Measurements from ENCODE around the gene NINL. TPM values are rescaled to one million over a fixed set of nuclear protein-coding genes. Genes with fewer than 3 reads are reported as not detected.

NINL gene
- total and polyA plus RNA-seq, 2 of the 8 experiments (the other 6 are each of a cell fraction or from before 2014, with no cell fraction given): 15.3 to 30.0 TPM

DNA sequence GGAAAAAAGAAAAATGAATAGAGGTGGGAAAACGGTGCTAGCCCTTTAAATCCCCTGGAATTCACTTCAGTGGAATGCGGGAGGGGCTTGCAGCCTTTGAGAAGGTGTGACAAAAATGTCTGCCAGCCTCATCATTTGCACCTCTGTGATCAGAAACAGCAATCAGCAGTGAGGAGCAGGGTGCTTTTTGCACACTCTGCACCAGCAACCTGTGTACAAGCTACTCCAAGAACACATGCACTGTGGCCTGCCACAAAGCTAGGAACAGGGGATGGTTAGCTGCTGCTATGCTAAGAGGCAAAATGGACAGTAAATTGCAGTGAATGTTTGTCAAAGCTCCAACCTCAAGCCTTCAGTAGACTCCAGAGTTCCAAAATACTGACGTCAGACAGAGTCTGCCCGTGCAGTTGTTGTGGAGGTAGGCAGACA, 148.2 kb downstream of the NINL start:
- no peaks in the 10 kb centered on the region for H4K20me1 ChIP-seq (replicated peaks in 1 of 2; ENCODE audit: control insufficient read depth in 1 of 2, insufficient read depth in 2 of 2, low read length in 2 of 2)
- no peak overlapping the region for H3K23ac ChIP-seq (ENCODE audit: insufficient read length)
- no peak overlapping the region for H2BK15ac ChIP-seq (ENCODE audit: low read length)
- no peaks in the 10 kb centered on the region for H3K79me2 ChIP-seq (ENCODE audit: control insufficient read depth in 1 of 2, insufficient read depth in 2 of 2, low read length in 2 of 2)
- H3K9ac ChIP-seq (replicated peaks in 1 of 4; ENCODE audit: extremely low read depth in 1 of 4, low read depth in 3 of 4, low read length in 3 of 4): peak overlapping the region in 1 of 4 experiments; percentile 56; a peak in 1 of 7 replicates
- WGBS, 2 experiments (ENCODE audit: extremely low coverage in 1 of 2, insufficient coverage in 1 of 2, insufficient read length in 1 of 2, insufficient replicate concordance in 2 of 2, low coverage in 1 of 2, low lambda C conversion rate in 2 of 2, missing lambda C conversion rate in 1 of 2): 52% methylated on average over 4 of the region's 4 CpGs; no CpG with 5 or more reads in 1 of the 2 experiments
- H2BK12ac ChIP-seq (ENCODE audit: low read depth, low read length): no peak overlapping the region
- no peak overlapping the region for H4K91ac ChIP-seq (replicated peaks; ENCODE audit: insufficient read length, low read length)
- POLR2A ChIA-PET (ENCODE audit: partially characterized antibody): interaction anchor here (1.2 kb wide), 1 partner anchor 9 kb away, joined by 3 read pairs; no protein-coding TSS in a partner anchor
- peak overlapping the region in 1 of 4 experiments; percentile 17; a peak in 1 of 8 replicates for H3K4me3 ChIP-seq (ENCODE audit: extremely low read depth in 1 of 4, insufficient read depth in 2 of 4, low read depth in 3 of 4, low read length in 4 of 4)
- H2BK120ac ChIP-seq (replicated peaks; ENCODE audit: low read depth, low read length): no peak overlapping the region
- H3K27ac ChIP-seq (ENCODE audit: low read depth, low read length): 0 out of 2 replicates have a peak overlapping the region, but pooled peaks have one; percentile 16
- peak overlapping the region; percentile 4; the same call in 1 of the 2 replicates for H4K8ac ChIP-seq (ENCODE audit: extremely low read depth, insufficient read depth, low read length)
- CTCF ChIA-PET (ENCODE audit: partially characterized antibody): no interaction called here
- H3K56ac ChIP-seq (replicated peaks; ENCODE audit: insufficient read length, low read depth, low read length): no peak overlapping the region
- no peaks in the 10 kb centered on the region for H3K23me2 ChIP-seq (ENCODE audit: low read depth, low read length)
- no peaks in the 10 kb centered on the region for H3K9me3 ChIP-seq (ENCODE audit: insufficient read depth in 2 of 2, low read depth in 1 of 2, low read length in 1 of 2)
- no peaks in the 10 kb centered on the region for H3K27me3 ChIP-seq (replicated peaks in 1 of 4; ENCODE audit: control insufficient read depth in 3 of 4, extremely low read depth in 1 of 4, insufficient read depth in 3 of 4, low read length in 3 of 4)
- DNase-seq (ENCODE audit: low read depth in 1 of 2, low spot score in 2 of 2) (peak; percentile 17 to 58), FAIRE-seq (peak; percentile 96)
- no peak overlapping the region for H2BK20ac ChIP-seq (ENCODE audit: low read length)
- peaks cover 14 to 56% (median 27%) of the 10 kb centered on the region in 4 experiments; a peak in 7 of 8 replicates for H3K36me3 ChIP-seq (ENCODE audit: control insufficient read depth in 2 of 4, insufficient read depth in 4 of 4, low read length in 3 of 4)
- H4K5ac ChIP-seq (ENCODE audit: insufficient read length, low read depth, low read length): peak overlapping the region; percentile 25
- H3K79me1 ChIP-seq (ENCODE audit: low read depth, low read length): no peaks in the 10 kb centered on the region
- peak overlapping the region; percentile 21; the same call in 1 of the 2 replicates for H3K18ac ChIP-seq (ENCODE audit: extremely low read depth, low read length)
- H2AK5ac ChIP-seq (ENCODE audit: low read depth, low read length): 0 out of 2 replicates have a peak overlapping the region, but pooled peaks have one; percentile 57
- peaks cover 3 to 6% (median 5%) of the 10 kb centered on the region in 4 experiments; a peak in 4 of 7 replicates for H3K4me1 ChIP-seq (replicated peaks in 1 of 4; ENCODE audit: control insufficient read depth in 3 of 4, insufficient read depth in 4 of 4, low read length in 3 of 4)
- H3K4me2 ChIP-seq (ENCODE audit: insufficient read depth in 1 of 2, low read depth in 2 of 2, low read length in 2 of 2): peak overlapping the region; percentile 37 to 44
- H3K14ac ChIP-seq (ENCODE audit: insufficient read length): no peak overlapping the region
- H2BK5ac ChIP-seq (ENCODE audit: low read depth, low read length): no peak overlapping the region
- H2AFZ ChIP-seq (ENCODE audit: low read length): no peak overlapping the region
- no peak overlapping the region for H3K4ac ChIP-seq (replicated peaks; ENCODE audit: insufficient read length, low read depth, low read length)
- TF ChIP-seq SIX5 (IDR thresholded peaks at IDR 0.05; ENCODE audit: low read depth, low read length) (no peak), CREB1 (IDR thresholded peaks at IDR 0.05) (no peak), TBP (IDR thresholded peaks at IDR 0.05; ENCODE audit: low read depth, low read length) (0 out of 2 replicates have a peak, but pooled peaks have one; percentile 24), BCL11A (IDR thresholded peaks at IDR 0.05; ENCODE audit: low read depth in 2 of 2, low read length in 2 of 2) (no peak), YY1 (IDR thresholded peaks at IDR 0.05; ENCODE audit: low read depth, low read length) (peak; percentile 81), RBBP5 (IDR thresholded peaks at IDR 0.05; ENCODE audit: borderline replicate concordance, low read depth, low read length) (no peak), SUZ12 (IDR thresholded peaks at IDR 0.05; ENCODE audit: low read length) (no peak), TAF1 (IDR thresholded peaks at IDR 0.05; ENCODE audit: low read depth, low read length) (0 out of 2 replicates have a peak, but pooled peaks have one; percentile 34), BACH1 (IDR thresholded peaks at IDR 0.05; ENCODE audit: low read length) (no peak), TEAD4 (IDR thresholded peaks at IDR 0.05; ENCODE audit: low read depth, low read length) (peak; percentile 94), EP300 (IDR thresholded peaks at IDR 0.05; ENCODE audit: borderline replicate concordance in 1 of 2, low read depth in 2 of 2, low read length in 2 of 2) (peak in 1 of 2 experiments; percentile 16; a peak in 1 of 3 replicates)
- TF ChIP-seq, protein P1, sequence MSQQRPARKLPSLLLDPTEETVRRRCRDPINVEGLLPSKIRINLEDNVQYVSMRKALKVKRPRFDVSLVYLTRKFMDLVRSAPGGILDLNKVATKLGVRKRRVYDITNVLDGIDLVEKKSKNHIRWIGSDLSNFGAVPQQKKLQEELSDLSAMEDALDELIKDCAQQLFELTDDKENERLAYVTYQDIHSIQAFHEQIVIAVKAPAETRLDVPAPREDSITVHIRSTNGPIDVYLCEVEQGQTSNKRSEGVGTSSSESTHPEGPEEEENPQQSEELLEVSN (IDR thresholded peaks at IDR 0.05): peak; percentile 69
- TF ChIP-seq, protein P2, sequence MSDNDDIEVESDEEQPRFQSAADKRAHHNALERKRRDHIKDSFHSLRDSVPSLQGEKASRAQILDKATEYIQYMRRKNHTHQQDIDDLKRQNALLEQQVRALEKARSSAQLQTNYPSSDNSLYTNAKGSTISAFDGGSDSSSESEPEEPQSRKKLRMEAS (IDR thresholded peaks at IDR 0.05): 0 out of 2 replicates have a peak, but pooled peaks have one; percentile 41
